Measurements from ENCODE around the gene OR1A1. TPM values are rescaled to one million over a fixed set of nuclear protein-coding genes. Genes with fewer than 3 reads are reported as not detected.
"Not testable (repeated sequence)": the region's sequence is repeated elsewhere in the genome, so short reads cannot be mapped to it uniquely, and the experiment has no call there.

Gene OR1A1
- total RNA-seq, 1 experiment from 2014 or later: not detected

GRCh38 chr17:3224721-3225352 is 17.4 kb downstream of the OR1A1 start:
- ATAC-seq; H3K4me1 Mint-ChIP-seq; H3K4me3 Mint-ChIP-seq; DNase-seq (ENCODE audit: low spot score); POLR2A ChIA-PET; H3K27ac Mint-ChIP-seq; H3K36me3 Mint-ChIP-seq; CTCF ChIA-PET; H3K27me3 Mint-ChIP-seq (ENCODE audit: low read depth): not testable (repeated sequence)
- peaks cover 24% of the 10 kb centered on the region for H3K9me3 Mint-ChIP-seq

GRCh38 chr17:3232300-3232699 is 24.8 kb downstream of the OR1A1 start:
- ATAC-seq; H3K9me3 Mint-ChIP-seq; DNase-seq (ENCODE audit: low spot score); H3K27me3 Mint-ChIP-seq (ENCODE audit: low read depth); H3K4me3 Mint-ChIP-seq; H3K27ac Mint-ChIP-seq; H3K36me3 Mint-ChIP-seq; POLR2A ChIA-PET; H3K4me1 Mint-ChIP-seq; CTCF ChIA-PET: not testable (repeated sequence)

GRCh38 chr17:3238685-3239084 is 31.2 kb downstream of the OR1A1 start:
- H3K4me3 Mint-ChIP-seq; H3K36me3 Mint-ChIP-seq; DNase-seq (ENCODE audit: low spot score); H3K9me3 Mint-ChIP-seq; H3K27ac Mint-ChIP-seq; H3K4me1 Mint-ChIP-seq; H3K27me3 Mint-ChIP-seq (ENCODE audit: low read depth); CTCF ChIA-PET; ATAC-seq; POLR2A ChIA-PET: not testable (repeated sequence)

GRCh38 chr17:3241044-3241443 is 33.6 kb downstream of the OR1A1 start:
- H3K27ac Mint-ChIP-seq; DNase-seq (ENCODE audit: low spot score); H3K9me3 Mint-ChIP-seq; ATAC-seq; POLR2A ChIA-PET; H3K4me1 Mint-ChIP-seq; H3K4me3 Mint-ChIP-seq; CTCF ChIA-PET; H3K36me3 Mint-ChIP-seq; H3K27me3 Mint-ChIP-seq (ENCODE audit: low read depth): not testable (repeated sequence)

- ATAC-seq; H3K36me3 Mint-ChIP-seq; CTCF ChIA-PET; DNase-seq (ENCODE audit: low spot score); H3K9me3 Mint-ChIP-seq; POLR2A ChIA-PET; H3K4me3 Mint-ChIP-seq; H3K27ac Mint-ChIP-seq; H3K27me3 Mint-ChIP-seq (ENCODE audit: low read depth); H3K4me1 Mint-ChIP-seq: not testable (repeated sequence)
Observed at GRCh38 chr17:3244841-3245240, 37.4 kb downstream of the OR1A1 start.

GRCh38 chr17:3249013-3249412 is 41.5 kb downstream of the OR1A1 start:
- ATAC-seq; H3K36me3 Mint-ChIP-seq; H3K27ac Mint-ChIP-seq; H3K4me3 Mint-ChIP-seq; DNase-seq (ENCODE audit: low spot score); POLR2A ChIA-PET; H3K27me3 Mint-ChIP-seq (ENCODE audit: low read depth); H3K9me3 Mint-ChIP-seq; H3K4me1 Mint-ChIP-seq; CTCF ChIA-PET: not testable (repeated sequence)

GRCh38 chr17:3256575-3256974 is 49.1 kb downstream of the OR1A1 start:
- POLR2A ChIA-PET: interaction anchor here (0.6 kb wide), 1 partner anchor 62 kb away, joined by 4 read pairs; no protein-coding TSS in a partner anchor
- ATAC-seq (peak; percentile 39), DNase-seq (ENCODE audit: low spot score) (no peak)
- Mint-ChIP-seq H3K4me3 (no peak overlapping the region), H3K27me3 (ENCODE audit: low read depth) (peaks cover 7% of the 10 kb centered on the region), H3K4me1 (peaks cover 8% of the 10 kb centered on the region), H3K9me3 (peaks cover 35% of the 10 kb centered on the region), H3K36me3 (peaks cover 14% of the 10 kb centered on the region), H3K27ac (no peak overlapping the region)
- CTCF ChIA-PET: no interaction called here
- TF ChIP-seq NFE2L1 (CRISPR knock-in tag; IDR thresholded peaks at IDR 0.05) (no peak), AFF4 (CRISPR knock-in tag; IDR thresholded peaks at IDR 0.05; ENCODE audit: borderline replicate concordance) (no peak), E2F1 (CRISPR knock-in tag; IDR thresholded peaks at IDR 0.05) (no peak), CREM (CRISPR knock-in tag; IDR thresholded peaks at IDR 0.05) (no peak), HMGA2 (CRISPR knock-in tag; IDR thresholded peaks at IDR 0.05) (no peak), ZNF263 (CRISPR knock-in tag; IDR thresholded peaks at IDR 0.05; ENCODE audit: low read depth) (no peak), ZNF423 (CRISPR knock-in tag; IDR thresholded peaks at IDR 0.05) (no peak), GRHL2 (CRISPR knock-in tag; IDR thresholded peaks at IDR 0.05; ENCODE audit: insufficient replicate concordance, severe bottlenecking) (no peak), NFYB (CRISPR knock-in tag; conservative IDR thresholded peaks at IDR 0.05; ENCODE audit: low read depth) (no peak), ZSCAN18 (CRISPR knock-in tag; IDR thresholded peaks at IDR 0.05) (no peak), ELF4 (CRISPR knock-in tag; IDR thresholded peaks at IDR 0.05; ENCODE audit: low read depth) (no peak), ZMAT4 (CRISPR knock-in tag; IDR thresholded peaks at IDR 0.05) (no peak), ZNF121 (CRISPR knock-in tag; IDR thresholded peaks at IDR 0.05) (no peak)

All from WTC11 (cell line).